ENCODE measurements around the gene MYL6. TPM values are rescaled to one million over a fixed set of nuclear protein-coding genes. Genes with fewer than 3 reads are reported as not detected.
"Not testable (repeated sequence)": the region's sequence is repeated elsewhere in the genome, so short reads cannot be mapped to it uniquely, and the experiment has no call there.

Gene MYL6
- total RNA-seq, 1 experiment from 2014 or later, result 918 TPM

DNA sequence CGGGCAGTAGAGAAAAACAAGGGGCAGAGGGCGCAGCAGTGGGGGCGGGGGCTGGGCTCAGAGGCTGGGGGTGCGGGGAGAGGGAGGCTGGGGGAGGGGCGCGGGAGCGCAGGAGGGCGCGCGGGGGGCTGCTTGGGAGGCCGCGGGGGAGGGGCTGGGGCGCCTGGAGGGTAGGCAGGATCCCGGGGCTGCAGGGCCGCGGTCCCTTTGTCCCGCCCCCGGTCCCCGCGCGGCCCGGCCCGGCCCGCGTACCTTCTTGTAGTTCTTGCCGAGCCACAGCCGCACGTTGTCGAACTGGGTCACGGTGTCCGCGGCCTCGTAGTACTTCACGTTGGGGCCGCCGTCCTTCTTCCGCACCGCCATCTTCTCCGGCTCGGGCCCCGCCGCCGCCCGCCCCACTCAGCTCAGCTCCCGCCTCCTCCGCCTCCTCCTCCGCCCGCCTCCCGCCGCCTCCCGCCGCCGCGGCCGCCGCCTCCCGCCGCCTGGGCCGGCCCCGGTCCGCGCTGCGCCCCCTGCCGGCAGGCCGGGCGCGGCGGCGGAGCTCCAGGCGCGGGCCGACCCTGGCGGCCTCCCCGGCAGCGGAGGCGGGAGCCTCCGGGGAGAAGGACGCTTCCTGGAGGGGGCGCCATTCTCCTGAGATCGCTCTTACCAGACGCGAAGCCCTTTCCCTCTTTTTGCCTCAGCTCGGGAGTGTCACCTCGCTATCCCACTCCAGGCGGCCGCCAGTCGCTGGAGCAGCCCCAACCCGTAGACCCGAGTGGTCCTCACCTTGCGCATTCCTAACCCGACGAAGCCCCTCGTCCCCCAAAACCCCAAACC is 31.1 kb downstream of the MYL6 start, which contains the start of gene SMARCC2:
Gene SMARCC2 (minus strand): TSS at position 385 of the 819 bp plus-strand sequence. CDS start 22 bp downstream, at position 363.
- peak; percentile 91 for DNase-seq (ENCODE audit: low spot score)

DNA sequence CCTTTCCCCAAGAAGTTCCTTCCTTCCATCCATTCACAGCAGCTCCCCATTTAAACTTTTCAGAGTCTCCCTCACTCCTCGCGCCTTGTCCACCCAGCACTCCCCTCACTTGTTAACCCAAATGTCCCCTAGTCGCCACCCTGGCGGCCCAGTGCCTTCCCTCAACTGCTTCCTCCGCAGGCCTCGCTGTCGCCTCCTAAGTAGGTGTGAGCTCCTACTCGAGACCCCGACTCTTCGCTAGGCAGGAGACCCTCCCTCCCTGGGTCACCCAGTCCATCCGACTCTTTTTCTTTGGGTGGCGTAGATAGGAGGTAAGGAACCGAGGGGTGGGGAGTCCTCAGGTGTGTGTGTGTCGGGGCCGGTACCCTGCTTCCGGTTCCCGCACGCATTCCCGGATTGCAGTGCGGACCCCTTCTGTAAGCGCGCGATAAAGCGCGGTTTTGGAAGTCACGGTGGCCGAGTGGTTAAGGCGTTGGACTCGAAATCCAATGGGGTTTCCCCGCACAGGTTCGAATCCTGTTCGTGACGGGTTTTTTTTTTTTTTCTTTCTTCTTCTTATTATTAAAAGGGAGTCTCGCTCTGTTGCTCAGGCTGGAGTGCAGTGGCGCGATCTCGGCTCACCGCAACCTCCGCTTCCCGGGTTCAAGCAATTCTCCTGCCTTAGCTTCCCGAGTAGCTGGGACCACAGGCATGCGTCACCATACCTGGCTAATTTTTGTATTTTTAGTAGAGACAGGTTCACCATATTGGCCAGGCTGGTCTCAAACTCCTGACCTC is 31.9 kb downstream of the MYL6 start:
- DNase-seq (ENCODE audit: low spot score), result peak; percentile 95

DNA sequence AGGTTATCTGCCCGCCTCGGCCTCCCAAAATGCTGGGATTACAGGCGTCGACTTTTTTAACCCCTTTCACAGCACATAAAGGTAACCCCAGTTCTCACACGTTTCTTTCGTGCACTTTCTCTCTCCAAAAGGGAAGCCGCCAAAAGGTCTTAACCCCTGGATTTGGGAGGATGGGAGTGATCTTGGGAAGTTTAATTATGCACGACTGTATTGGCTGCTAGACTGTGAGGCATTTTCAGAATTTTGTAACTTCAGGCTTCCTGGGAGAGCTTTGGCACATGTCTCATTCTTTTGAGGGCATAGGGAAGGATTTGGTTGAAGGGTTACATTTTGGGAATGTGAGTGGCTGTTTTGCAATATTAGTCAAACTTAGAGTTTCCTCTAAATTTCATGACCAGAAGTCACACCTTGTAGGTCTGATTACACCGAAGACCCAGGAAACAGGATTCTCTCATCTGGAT is 32.6 kb downstream of the MYL6 start:
- DNase-seq (ENCODE audit: low spot score), result peak; percentile 39

DNA sequence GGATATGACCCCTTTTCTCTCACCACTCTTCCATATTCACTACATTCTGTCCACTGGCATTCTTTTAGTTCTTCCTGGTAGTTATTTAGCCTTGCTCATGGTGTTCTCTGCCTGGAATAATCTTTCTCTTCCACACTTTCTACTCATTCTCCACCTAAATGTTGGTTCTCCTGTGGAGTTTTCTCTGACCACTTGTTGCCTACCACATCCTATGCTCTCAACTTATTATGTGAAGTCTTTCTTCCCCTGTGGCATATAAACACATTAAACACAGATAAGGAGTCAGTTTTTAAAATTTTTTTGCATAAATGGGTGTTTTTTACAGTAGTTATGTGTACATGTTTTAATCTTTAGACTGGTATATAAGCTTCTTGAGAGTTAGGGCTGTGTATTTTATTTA is 34.4 kb downstream of the MYL6 start:
- DNase-seq (ENCODE audit: low spot score), result no peak

DNA sequence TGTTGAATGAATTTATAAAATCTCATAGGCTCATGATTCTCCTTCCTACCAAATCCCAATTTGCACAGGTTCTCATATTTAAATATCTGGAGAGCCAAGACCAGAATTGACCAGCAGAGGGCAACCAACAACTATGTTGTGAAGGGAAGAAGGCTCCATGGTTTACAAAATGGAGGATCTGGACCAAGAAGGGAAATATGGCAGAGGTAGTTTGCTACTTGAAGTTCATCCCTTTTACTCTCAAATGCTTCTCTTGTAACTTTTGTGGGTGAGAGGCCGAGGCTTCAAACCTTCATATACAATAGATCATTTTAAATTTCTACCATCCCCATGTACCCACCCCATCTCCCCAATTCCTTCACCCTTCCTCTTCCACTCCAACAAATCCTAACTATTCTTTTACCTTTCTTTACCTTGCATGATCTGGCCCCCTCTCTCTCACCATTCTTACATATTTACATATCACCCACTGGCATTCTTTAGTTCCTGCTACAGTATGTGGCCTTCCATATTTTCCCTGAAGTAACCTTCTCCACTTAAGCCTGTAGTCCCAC is 34.9 kb downstream of the MYL6 start:
- peak; percentile 91 for DNase-seq (ENCODE audit: low spot score)

DNA sequence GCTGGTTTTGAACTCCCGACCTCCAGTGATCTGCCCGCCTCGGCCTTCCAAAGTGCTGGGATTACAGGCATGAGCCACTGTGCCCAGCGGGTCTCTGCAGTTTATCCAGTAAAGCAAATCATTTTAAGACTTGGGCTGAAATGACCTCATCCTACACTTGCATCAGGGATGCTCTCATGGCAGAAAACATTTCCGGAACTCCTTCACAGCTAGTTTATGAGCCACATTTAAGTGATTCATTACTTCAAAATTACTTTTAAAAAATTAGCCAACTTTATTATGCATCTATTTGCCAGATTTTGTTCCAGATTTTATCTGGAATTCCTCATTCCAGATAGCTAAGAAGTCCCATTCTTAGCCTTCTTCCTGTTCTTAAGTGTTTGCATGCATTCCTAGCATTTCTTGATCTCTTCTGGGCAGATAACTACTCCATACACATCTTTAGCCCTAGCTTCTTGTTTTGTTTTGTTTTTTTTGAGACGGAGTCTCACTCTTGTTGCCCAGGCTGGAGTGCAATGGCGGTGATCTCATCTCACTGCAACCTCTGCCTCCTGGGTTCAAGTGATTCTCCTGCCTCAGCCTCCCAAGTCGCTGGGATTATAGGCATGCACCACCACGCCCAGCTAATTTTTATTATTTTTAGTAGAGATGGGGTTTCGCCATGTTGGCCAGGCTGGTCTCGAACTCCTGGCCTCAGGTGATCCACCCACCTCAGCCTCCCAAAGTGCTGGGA is 38.8 kb downstream of the MYL6 start:
- DNase-seq (ENCODE audit: low spot score), result not testable (repeated sequence)

DNA sequence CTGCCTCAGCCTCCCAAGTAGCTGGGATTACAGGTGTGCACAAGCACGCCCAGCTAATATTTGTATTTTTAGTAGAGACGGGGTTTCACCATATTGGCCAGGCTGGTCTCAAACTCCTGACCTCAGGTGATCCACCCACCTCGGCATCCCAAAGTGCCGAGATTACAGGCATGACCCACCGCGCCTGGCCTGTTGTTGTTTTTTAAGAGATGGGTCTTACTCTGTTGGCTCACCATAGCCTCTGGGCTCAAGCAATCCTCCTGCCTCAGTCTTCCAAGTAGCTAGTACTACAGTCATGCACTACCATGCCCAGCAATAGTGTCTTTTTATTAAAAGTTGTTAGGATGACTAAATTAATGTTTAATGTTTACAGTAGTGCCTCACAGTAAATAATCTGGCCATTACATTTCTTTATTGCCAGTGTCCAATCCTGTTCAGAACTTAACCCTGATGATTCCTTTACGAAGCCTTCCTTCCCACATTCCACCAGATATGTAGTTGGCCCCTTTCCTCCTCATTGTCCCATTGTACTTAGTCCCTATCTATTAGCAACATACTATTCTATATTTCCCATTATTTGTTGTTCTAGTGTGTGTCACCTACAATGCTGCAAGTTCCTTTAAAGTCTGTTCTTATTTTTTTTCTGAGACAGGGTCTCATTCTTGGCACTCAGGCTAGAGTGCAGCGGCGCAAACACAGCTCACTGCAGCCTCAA is 39.9 kb downstream of the MYL6 start:
- DNase-seq (ENCODE audit: low spot score), result no peak

DNA sequence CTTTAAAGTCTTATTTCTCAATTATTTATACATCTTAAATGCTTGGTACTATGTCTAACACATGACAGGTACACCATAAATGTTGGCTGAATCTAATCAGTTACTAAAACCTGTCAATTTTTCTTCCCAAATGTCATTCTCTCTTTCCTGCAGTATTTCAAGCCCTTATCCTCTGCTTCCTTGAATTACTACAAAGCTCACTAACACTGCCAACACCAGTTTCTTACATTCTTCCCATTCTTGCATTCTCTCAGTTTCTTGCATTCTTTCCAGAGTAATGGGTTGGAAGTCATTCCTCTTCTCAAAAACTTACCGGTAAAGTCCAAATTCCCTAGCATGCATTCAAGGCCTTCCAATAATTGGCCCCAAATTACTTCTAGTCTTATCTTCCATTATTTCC is 40.7 kb downstream of the MYL6 start:
- no peak for DNase-seq (ENCODE audit: low spot score)

DNA sequence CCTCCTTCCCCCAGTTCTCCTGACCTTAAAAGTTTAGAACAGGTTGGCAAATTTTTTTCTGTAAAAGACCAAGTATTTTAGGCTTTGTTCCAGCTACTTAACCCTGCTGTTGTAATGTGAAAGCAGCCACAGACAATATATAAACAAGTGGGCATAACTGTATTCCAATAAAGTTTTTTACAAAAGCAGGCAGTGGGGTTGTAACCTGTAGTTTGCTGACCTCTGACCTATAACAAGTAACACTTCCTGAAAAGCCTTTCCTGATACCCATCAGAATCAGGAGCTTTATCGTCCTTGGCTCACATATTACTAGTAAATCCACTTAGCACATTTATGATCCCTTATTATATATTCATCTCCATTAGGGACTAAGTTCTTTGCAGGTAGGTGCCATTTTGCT is 44.2 kb downstream of the MYL6 start:
- DNase-seq (ENCODE audit: low spot score), result peak; percentile 7

DNA sequence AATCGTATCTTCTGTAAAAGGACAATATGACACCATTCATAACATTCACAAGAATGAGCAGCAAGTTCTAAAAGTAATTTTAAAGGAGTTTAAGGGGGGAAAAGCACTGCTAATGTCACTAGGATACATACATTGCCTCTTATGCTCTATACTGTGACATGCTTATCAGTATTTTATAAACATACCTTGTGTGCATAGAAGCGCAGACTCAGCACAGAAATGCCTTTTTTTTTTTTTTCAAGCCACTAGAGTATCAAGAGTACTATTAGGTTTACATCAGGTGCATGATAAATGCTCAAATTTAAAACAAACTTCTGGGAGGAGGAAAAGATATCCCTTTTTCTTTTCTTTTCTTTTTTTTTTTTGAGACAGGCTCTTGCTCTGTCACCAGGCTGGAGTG is 44.7 kb downstream of the MYL6 start:
- DNase-seq (ENCODE audit: low spot score), result no peak

DNA sequence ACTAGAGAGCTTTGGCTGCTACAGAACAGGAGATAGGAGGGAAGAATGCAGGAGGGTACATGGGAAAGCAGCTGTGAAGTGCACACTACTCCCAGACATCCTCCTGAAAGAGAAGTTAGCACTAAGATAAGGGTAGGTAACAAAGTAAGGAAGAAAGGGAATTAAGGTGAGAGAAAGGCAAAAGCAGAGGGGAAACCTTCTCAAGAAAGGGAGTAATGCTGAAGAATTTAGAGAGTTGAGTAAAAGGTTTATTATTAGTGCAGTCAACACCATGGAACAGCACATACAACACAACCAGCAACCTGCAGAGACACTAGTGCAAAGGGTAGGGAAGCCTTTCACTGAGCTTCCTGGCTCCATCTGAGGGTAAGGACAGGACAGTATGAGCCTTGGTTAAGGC is 46.1 kb downstream of the MYL6 start:
- no peak for DNase-seq (ENCODE audit: low spot score)

DNA sequence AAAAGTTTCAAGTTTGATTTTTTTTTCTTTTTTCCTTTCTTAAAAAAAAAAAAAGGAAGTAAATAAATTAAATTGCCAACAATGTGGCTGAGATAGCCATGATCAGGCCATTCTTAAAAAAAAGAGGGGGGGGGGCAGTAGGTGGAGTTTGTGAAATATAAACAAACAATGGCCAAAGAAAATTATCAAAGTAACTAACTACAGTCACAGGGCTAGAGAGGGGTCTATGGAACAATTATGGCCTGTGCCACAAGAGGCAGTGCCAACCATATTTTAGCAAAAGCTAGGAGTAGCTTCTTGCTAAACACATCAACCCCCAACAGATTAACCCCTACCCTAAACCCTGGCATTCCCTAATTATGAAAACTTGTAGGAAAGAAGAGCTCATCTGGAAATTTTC is 47.3 kb downstream of the MYL6 start:
- no peak for DNase-seq (ENCODE audit: low spot score)

DNA sequence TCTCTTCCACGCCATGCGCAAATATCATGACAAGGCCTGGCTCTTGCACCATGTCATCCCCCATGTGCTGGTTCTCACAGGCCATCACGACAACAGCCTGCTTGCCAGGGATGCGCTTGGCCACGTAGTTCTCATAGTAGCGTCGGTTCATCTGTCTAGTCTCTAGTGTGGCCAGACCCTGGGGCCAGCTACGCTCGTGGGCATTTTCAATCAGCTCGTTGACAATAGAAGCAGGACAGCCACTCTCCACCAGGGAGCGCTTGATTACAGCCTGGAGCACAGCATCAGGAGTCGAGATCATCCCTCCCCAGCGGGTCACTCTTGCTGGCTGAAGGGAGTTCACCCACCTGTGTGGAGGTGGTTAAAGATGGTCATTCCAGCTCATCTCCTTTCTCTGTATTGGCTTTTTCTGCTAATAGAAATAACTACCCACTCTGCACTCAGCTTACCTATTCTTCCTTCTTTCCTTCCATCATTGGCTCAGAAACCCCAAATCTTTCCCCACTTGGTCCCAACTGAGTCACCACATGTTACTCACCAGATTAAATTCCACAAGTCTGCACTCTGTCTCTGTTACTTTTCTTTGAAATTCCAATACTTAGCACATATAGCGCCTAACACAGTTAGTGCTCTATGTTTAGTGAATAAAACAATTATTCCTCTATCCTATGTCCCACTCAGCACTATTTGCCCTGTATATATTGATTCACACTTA is 48.5 kb downstream of the MYL6 start:
- DNase-seq (ENCODE audit: low spot score), result peak; percentile 70

DNA sequence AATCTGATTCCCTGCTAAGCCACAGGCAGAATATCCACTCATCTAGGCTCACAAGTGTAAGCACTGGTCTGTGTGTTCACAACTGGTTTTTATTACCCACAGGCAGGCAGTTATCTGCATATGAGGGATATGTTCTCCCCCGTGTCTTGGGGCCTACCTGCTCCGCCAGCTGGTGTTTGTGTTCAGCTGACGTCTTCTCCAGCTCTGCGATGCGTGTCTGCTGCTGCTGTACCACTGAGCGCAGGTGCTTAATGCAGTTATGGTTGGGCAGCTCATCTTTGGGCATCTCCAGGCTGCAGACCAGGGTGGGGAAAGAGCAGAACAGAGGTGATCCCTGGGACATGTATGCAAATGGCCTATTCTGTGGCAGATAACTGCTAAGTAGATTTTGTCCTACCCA is 49.8 kb downstream of the MYL6 start:
- DNase-seq (ENCODE audit: low spot score), result no peak

Other genes starting within 250 kb of the MYL6 start
- 50.5 and 52.1 TPM in 2 replicates for gene PYM1, start 230.5 kb upstream of the MYL6 start, total RNA-seq (2014; rRNA removed; shearing (Covaris generic))
- 5.5 and 5.9 TPM in 2 replicates for gene DGKA, start 227.2 kb upstream of the MYL6 start, total RNA-seq (2014; rRNA removed; shearing (Covaris generic))
- gene PMEL, start 192.3 kb upstream of the MYL6 start, total RNA-seq (2014; rRNA removed; shearing (Covaris generic)), result 2.7 and 7.6 TPM in 2 replicates
- 46.8 and 49.4 TPM in 2 replicates for gene CDK2, start 191.5 kb upstream of the MYL6 start, total RNA-seq (2014; rRNA removed; shearing (Covaris generic))
- 32.1 and 35.0 TPM in 2 replicates for gene RAB5B, start 184.3 kb upstream of the MYL6 start, total RNA-seq (2014; rRNA removed; shearing (Covaris generic))
- gene SUOX, start 161.1 kb upstream of the MYL6 start, total RNA-seq (2014; rRNA removed; shearing (Covaris generic)), result 18.1 and 21.8 TPM in 2 replicates
- 1.1 and 1.9 TPM in 2 replicates for gene IKZF4, start 137.3 kb upstream of the MYL6 start, total RNA-seq (2014; rRNA removed; shearing (Covaris generic))
- 171 and 219 TPM in 2 replicates for gene RPS26, start 116.4 kb upstream of the MYL6 start, total RNA-seq (2014; rRNA removed; shearing (Covaris generic))
- gene ERBB3, start 78.2 kb upstream of the MYL6 start, total RNA-seq (2014; rRNA removed; shearing (Covaris generic)), result 136 and 141 TPM in 2 replicates
- gene PA2G4, start 53.8 kb upstream of the MYL6 start, total RNA-seq (2014; rRNA removed; shearing (Covaris generic)), result 247 and 323 TPM in 2 replicates
- 3,623 and 3,873 TPM in 2 replicates for gene RPL41, start 41.7 kb upstream of the MYL6 start, total RNA-seq (2014; rRNA removed; shearing (Covaris generic))
- 3.9 and 4.1 TPM in 2 replicates for gene ZC3H10, start 40.1 kb upstream of the MYL6 start, total RNA-seq (2014; rRNA removed; shearing (Covaris generic))
- 81.1 and 103 TPM in 2 replicates for gene ESYT1, start 30.1 kb upstream of the MYL6 start, total RNA-seq (2014; rRNA removed; shearing (Covaris generic))
- 45.6 TPM in 2 replicates for gene MYL6B, start 5.8 kb upstream of the MYL6 start, total RNA-seq (2014; rRNA removed; shearing (Covaris generic))
- 15.5 and 20.2 TPM in 2 replicates for gene SMARCC2, start 31.1 kb downstream of the MYL6 start, total RNA-seq (2014; rRNA removed; shearing (Covaris generic))
- gene RNF41, start 63.6 kb downstream of the MYL6 start, total RNA-seq (2014; rRNA removed; shearing (Covaris generic)), result 94.3 and 103 TPM in 2 replicates
- 57.1 and 69.9 TPM in 2 replicates for gene NABP2, start 66.0 kb downstream of the MYL6 start, total RNA-seq (2014; rRNA removed; shearing (Covaris generic))
- gene SLC39A5, start 71.7 kb downstream of the MYL6 start, total RNA-seq (2014; rRNA removed; shearing (Covaris generic)), result 8.6 and 10.7 TPM in 2 replicates
- gene ANKRD52, start 100.0 kb downstream of the MYL6 start, total RNA-seq (2014; rRNA removed; shearing (Covaris generic)), result 8.1 and 13.4 TPM in 2 replicates
- 8.6 and 20.8 TPM in 2 replicates for gene COQ10A, start 108.6 kb downstream of the MYL6 start, total RNA-seq (2014; rRNA removed; shearing (Covaris generic))
- 139 and 154 TPM in 2 replicates for gene CS, start 142.0 kb downstream of the MYL6 start, total RNA-seq (2014; rRNA removed; shearing (Covaris generic))
- 129 and 152 TPM in 2 replicates for gene CNPY2, start 157.6 kb downstream of the MYL6 start, total RNA-seq (2014; rRNA removed; shearing (Covaris generic))
- gene PAN2, start 175.6 kb downstream of the MYL6 start, total RNA-seq (2014; rRNA removed; shearing (Covaris generic)), result 28.8 and 30.9 TPM in 2 replicates
- 0.08 and 0.36 TPM in 2 replicates for gene IL23A, start 180.5 kb downstream of the MYL6 start, total RNA-seq (2014; rRNA removed; shearing (Covaris generic))
- 23.4 and 30.6 TPM in 2 replicates for gene STAT2, start 201.7 kb downstream of the MYL6 start, total RNA-seq (2014; rRNA removed; shearing (Covaris generic))
- gene APOF, start 204.5 kb downstream of the MYL6 start, total RNA-seq (2014; rRNA removed; shearing (Covaris generic)), result not detected in 2 replicates